Upper lobe of right lung (tissue), 1 donor: Measurements from ENCODE around the gene NOL9. TPM values are rescaled to one million over a fixed set of nuclear protein-coding genes. Genes with fewer than 3 reads are reported as not detected.

Source experiments
- ATAC-seq: fragments of 200-7000 bp; cut with Tn5 transposase; one replicate; pipeline ENCODE4 v1.9.1; 2020; ENCODE audit warnings: mild to moderate bottlenecking, moderate library complexity
- DNase-seq: peaks from one replicate; pipeline ENCODE4 v3.0.0-alpha.2; 2020
- H3K27ac ChIP-seq: fragments of 200-600 bp; one replicate; pipeline ENCODE4 v1.8.0; 2022
- H3K27me3 ChIP-seq: fragments of 200-600 bp; one replicate; pipeline ENCODE4 v1.8.0; 2022; ENCODE audit warnings: mild to moderate bottlenecking
- H3K36me3 ChIP-seq: fragments of 200-600 bp; one replicate; pipeline ENCODE4 v1.8.0; 2022
- H3K4me1 ChIP-seq: fragments of 200-600 bp; one replicate; pipeline ENCODE4 v1.8.0; 2022
- H3K4me3 ChIP-seq: fragments of 200-600 bp; one replicate; pipeline ENCODE4 v1.8.0; 2022; ENCODE audit warnings: mild to moderate bottlenecking
- H3K9me3 ChIP-seq: fragments of 200-600 bp; one replicate; pipeline ENCODE4 v1.8.0; 2022
- CTCF ChIP-seq: fragments of 200-600 bp; IDR thresholded peaks from one replicate; pipeline ENCODE4 v1.8.0; 2022; ENCODE audit warnings: antibody characterized with exemption
- intact Hi-C: fragments of 100-400 bp; cut with DNase I; formaldehyde crosslinking; loops from one replicate; pipeline ENCODE4 v1.11.0; 2022
- total RNA-seq: library from RNA; stranded (reverse); fragmentation: NEBNext Ultra II Directional; extraction: Animal tissue kit (Norgen Biotek cat#: 25700); gene quantifications from one replicate; pipeline ENCODE4 v1.2.1, GENCODE V29; 2021
- donor health status: DM: no; HTN: yes; CAD: no; lungs with severe emphysema.

Gene NOL9
- total RNA-seq, 1 donor from 2014 or later, result 23.6 TPM

DNA sequence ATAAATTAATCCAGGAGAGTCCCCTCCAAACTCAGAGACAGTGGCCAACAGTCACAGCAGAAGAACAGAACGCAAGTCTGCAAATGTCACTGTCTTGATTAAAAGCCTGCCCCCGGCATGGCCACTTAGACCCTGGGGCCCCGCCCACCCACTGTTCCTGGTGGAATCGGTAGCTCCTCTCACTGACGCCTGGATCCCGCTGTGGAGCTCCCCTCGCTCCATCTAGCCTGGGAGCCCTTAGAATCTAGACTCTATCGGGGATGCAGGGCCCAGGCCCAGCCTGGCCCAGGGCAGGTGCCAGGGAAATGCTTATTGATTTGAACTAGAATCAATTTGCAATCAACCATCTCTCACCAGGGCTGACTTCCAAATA lies 41.4 kb downstream of the NOL9 start:
- TF ChIP-seq CTCF, result no peak
- H3K4me3 ChIP-seq, result no peak overlapping the region
- DNase-seq, result no peak
- ATAC-seq, result no peak
- no peaks in the 10 kb centered on the region for H3K4me1 ChIP-seq
- H3K36me3 ChIP-seq, result no peaks in the 10 kb centered on the region
- H3K27me3 ChIP-seq, result no peaks in the 10 kb centered on the region
- intact Hi-C loops, result no loop called here
- H3K9me3 ChIP-seq, result no peaks in the 10 kb centered on the region
- no peak overlapping the region for H3K27ac ChIP-seq

DNA sequence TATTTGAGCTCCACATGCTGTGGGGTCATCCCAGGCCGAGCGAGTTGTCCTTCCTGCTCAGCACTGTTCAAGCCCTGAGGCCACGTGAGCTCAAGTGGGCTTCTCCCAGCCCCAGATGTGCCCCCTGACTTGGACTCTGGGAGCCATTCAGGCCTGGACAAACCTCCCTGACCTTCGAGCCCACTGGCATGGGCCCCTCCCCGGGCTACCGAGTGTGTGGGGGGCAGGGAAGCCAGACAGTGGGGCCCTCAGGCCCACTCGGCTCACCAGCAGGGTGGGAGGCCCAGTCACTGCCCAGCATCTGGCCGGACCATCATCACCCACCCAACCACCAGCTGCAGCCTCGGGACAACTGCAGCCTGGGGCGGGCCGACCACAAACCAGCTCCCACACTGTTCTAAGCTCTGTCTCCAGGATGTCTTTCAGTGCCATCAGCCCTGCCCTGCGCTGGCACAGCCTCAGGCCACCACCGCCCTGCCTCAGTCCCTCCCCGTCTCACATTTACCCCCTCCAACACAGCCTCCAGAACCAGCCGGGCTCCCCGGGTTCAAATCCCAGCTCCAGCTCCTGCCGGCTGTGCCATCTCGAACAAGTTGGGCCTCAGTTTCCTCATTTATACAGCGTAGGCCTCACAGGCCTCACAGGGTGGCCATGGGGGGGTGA lies 41.9 kb downstream of the NOL9 start:
- no peaks in the 10 kb centered on the region for H3K36me3 ChIP-seq
- no peak overlapping the region for H3K27ac ChIP-seq
- no peak overlapping the region for H3K4me3 ChIP-seq
- ATAC-seq (no peak), DNase-seq (no peak)
- no peak for TF ChIP-seq CTCF
- H3K27me3 ChIP-seq, result no peaks in the 10 kb centered on the region
- H3K4me1 ChIP-seq, result peaks cover 4% of the 10 kb centered on the region
- no peaks in the 10 kb centered on the region for H3K9me3 ChIP-seq
- intact Hi-C loops, result no loop called here

DNA sequence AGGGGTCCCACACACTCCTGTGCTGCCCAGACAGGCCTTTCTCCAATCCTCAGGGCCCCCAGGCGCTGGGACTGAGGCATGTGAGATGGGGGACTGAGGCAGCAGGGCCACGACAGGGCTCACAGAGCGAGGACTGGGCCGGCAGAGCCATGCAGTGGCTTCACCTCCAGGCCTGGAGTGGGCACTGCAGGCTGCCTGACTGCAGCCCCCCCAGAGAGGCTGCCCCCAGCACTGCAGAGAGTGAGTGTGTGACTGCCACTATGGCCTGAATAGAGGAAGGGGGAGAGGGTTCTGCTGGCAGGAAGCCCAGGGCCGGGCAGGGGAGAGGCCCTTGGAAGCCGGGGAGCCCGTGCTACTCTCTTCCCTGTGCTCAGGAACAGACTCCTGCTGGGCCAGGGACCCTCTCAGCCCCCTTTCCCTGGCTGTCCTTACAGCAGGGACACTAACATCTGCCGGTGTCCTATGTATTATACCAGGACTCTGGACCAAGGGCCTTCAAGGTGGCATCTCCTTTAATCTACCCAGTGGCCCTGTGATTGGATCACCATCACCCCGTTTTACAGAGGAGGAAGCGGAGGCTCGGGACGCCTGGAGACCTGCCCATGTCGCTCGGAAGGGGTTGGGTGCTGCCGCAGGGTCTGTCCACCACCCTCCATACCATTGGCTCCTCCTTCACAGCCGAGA lies 42.6 kb downstream of the NOL9 start:
- intact Hi-C loops, result no loop called here
- DNase-seq (no peak), ATAC-seq (no peak)
- no peaks in the 10 kb centered on the region for H3K9me3 ChIP-seq
- H3K4me1 ChIP-seq, result peaks cover 5% of the 10 kb centered on the region
- no peaks in the 10 kb centered on the region for H3K27me3 ChIP-seq
- TF ChIP-seq CTCF, result no peak
- no peak overlapping the region for H3K27ac ChIP-seq
- H3K4me3 ChIP-seq, result no peak overlapping the region
- no peaks in the 10 kb centered on the region for H3K36me3 ChIP-seq

GRCh38 chr1:6511056-6511455 lies 43.3 kb downstream of the NOL9 start:
- Histone ChIP-seq H3K27me3 (no peaks in the 10 kb centered on the region), H3K36me3 (no peaks in the 10 kb centered on the region), H3K4me1 (peaks cover 5% of the 10 kb centered on the region), H3K4me3 (no peak overlapping the region), H3K9me3 (no peaks in the 10 kb centered on the region), H3K27ac (no peak overlapping the region)
- no peak for TF ChIP-seq CTCF
- intact Hi-C loops, result no loop called here
- DNase-seq (no peak), ATAC-seq (no peak)

DNA sequence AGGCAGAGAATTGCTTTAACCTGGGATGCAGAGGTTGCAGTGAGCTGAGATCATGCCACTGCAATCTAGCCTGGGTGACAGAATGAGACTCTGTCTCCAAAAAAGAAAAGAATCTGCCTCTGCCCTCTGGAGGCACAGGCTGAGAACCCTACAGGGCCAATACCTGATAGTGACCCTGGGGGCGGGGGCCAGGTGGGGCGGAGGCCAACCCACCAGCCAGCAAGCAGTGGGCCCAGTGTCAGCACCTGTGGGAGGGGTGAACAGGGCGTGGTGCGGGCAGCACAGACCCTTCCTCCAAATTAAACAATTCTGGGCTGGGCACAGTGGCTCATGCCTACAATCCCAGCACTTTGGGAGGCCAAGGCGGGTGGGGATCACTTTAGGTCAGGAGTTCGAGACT lies 43.8 kb downstream of the NOL9 start:
- H3K9me3 ChIP-seq, result no peaks in the 10 kb centered on the region
- no peak overlapping the region for H3K27ac ChIP-seq
- H3K4me3 ChIP-seq, result no peak overlapping the region
- TF ChIP-seq CTCF, result no peak
- no peak for ATAC-seq
- no peaks in the 10 kb centered on the region for H3K27me3 ChIP-seq
- intact Hi-C loops, result no loop called here
- peaks cover 5% of the 10 kb centered on the region for H3K4me1 ChIP-seq
- H3K36me3 ChIP-seq, result no peaks in the 10 kb centered on the region
- no peak for DNase-seq
